ENCODE data around the gene SPAG8. TPM values are rescaled to one million over a fixed set of nuclear protein-coding genes. Genes with fewer than 3 reads are reported as not detected.
A peak's percentile ranks its signal among the peaks of the same experiment; 100 is the strongest.

SPAG8 gene
- total RNA-seq, 2 experiments from 2014 or later: 2.0 to 2.2 TPM

- Mint-ChIP-seq H3K27ac (peak overlapping the region; percentile 19), H3K9me3 (no peaks in the 10 kb centered on the region), H3K36me3 (ENCODE audit: low read depth) (no peaks in the 10 kb centered on the region), H3K27me3 (no peaks in the 10 kb centered on the region), H3K4me3 (no peak overlapping the region), H3K4me1 (peaks cover 26% of the 10 kb centered on the region)
- ChIA-PET CTCF (interaction anchor here (1.0 to 1.6 kb wide), 2 partner anchors 32 to 89 kb away, joined by 4 read pairs; no protein-coding TSS in a partner anchor), POLR2A (no interaction called here)
- no peak for DNase-seq
Measured at GRCh38 chr9:35793461-35793860, 18.6 kb downstream of the SPAG8 start.

DNA sequence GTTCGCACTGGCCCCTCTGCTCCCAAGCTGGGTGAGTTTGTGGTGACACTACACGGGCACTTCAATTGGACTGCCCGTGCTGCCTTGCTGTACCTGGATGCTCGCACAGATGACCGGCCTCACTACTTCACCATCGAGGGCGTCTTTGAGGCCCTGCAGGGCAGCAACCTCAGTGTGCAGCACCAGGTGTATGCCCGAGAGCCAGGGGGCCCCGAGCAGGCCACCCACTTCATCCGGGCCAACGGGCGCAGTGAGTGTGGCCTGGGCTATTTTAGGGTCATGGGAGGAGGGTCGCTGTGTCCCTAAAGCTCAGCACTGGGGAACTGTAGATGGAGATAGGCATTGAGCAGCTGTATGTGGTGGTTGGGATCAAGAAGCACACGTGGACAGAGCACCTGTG, 19.2 kb downstream of the SPAG8 start:
- POLR2A ChIA-PET: no interaction called here
- Mint-ChIP-seq H3K9me3 (no peaks in the 10 kb centered on the region), H3K27ac (no peak overlapping the region), H3K27me3 (no peaks in the 10 kb centered on the region), H3K36me3 (ENCODE audit: low read depth) (no peaks in the 10 kb centered on the region), H3K4me3 (no peak overlapping the region), H3K4me1 (peaks cover 23% of the 10 kb centered on the region)
- CTCF ChIA-PET: interaction anchor here (0.7 to 1.6 kb wide), 3 partner anchors 31 to 89 kb away, joined by 3 to 4 read pairs (median 4); no protein-coding TSS in a partner anchor
- DNase-seq: no peak

GRCh38 chr9:35792024-35792813, 19.8 kb downstream of the SPAG8 start:
- POLR2A ChIA-PET: no interaction called here
- Mint-ChIP-seq H3K4me1 (peaks cover 20% of the 10 kb centered on the region), H3K27ac (no peak overlapping the region), H3K36me3 (ENCODE audit: low read depth) (no peaks in the 10 kb centered on the region), H3K27me3 (no peaks in the 10 kb centered on the region), H3K4me3 (no peak overlapping the region), H3K9me3 (no peaks in the 10 kb centered on the region)
- CTCF ChIA-PET: interaction anchor here (0.7 to 1.6 kb wide), 3 partner anchors 31 to 90 kb away, joined by 3 to 4 read pairs (median 4); no protein-coding TSS in a partner anchor
- no peak for DNase-seq

DNA sequence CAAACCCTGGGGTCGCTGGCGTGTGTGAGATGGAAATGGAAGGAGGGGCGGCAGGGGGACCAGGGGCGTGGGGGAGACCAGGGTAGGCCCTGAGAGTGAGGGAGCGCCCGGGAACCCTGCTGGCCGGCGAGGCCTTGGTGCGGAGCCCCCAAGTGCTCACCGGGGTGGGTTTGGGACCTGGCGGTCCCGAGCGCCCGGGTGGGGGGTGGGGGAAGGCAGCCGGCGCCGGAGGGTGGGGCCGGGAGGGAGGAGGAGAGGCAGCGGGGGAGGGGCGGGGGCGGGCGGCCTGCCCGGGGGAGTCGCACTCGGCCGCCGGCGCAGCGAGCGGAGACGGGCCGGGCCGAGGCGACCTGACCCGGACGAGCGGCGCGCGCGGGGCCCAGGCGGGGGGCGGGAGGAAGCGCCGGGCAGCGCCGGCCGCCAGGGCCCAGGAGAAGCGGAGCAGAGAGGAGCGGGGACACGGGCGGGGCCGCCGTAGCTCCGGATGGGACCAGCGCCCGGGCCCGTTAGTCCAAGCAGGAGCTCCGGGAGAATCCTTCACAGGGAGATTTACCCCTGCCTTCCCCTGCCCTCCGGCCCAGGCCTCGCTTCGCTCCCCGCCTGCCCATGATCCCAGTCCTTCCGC, 20.7 kb downstream of the SPAG8 start, which contains the start of gene NPR2:
Gene NPR2 (plus strand): TSS at position 295 of the 625 bp plus-strand sequence. CDS start 818 bp downstream, outside the sequence.
- Mint-ChIP-seq H3K4me3 (no peak within 1 kb of the TSS), H3K36me3 (ENCODE audit: low read depth) (peaks cover 3% of the 10 kb centered on the region), H3K9me3 (no peaks in the 10 kb centered on the region), H3K27me3 (no peaks in the 10 kb centered on the region), H3K4me1 (peaks cover 16% of the 10 kb centered on the region), H3K27ac (no peak within 1 kb of the TSS)
- DNase-seq: no peak
- ChIA-PET CTCF (no interaction called here), POLR2A (no interaction called here)

DNA sequence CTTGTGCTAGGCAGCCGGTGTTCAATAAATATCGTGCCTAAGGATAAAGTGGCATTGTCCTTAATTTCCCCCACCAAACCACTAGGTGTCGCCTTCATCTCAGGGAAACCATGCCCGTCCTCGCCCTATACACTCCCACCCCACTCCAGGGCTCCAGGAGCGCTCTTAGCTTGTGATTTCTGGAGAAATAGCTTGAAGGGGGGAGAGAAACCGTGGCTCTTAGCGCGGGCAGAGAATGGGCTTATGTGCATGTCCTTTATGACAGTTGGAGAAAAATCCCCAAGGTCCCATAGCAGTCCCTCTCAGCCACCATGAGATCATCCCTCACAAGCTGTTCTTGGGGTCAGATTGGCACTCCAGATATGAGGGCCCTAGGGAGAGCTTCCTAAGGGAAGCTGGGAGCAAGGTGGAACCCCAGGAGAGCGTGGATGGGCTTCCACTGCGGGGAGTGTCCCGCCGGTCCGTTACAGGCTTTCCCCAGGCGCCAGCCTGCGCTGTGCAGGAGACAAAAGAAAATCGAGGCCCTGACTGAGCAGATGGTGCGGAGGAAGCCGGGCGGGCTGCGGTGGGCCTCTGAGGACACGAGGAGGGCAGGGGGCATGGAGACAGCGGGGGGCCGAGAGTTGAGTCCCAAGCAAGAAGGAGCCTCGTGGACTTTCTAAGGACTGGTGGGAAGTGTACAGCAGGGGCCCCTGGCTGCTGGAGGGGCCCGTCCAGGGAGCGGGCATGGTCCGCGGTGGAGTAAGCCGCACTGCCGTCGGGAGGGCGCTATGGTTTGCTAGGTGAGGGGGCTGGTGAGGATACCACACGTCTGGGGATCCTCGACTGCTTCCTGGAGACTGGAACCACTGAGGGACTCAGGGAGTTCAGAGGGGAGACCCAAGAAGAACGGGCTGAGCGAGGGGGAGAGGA, 21.4 kb downstream of the SPAG8 start:
- Mint-ChIP-seq H3K4me3 (no peak overlapping the region), H3K36me3 (ENCODE audit: low read depth) (peaks cover 9% of the 10 kb centered on the region)

GRCh38 chr9:35790025-35790384, 22.1 kb downstream of the SPAG8 start:
- no peaks in the 10 kb centered on the region for H3K9me3 Mint-ChIP-seq
- H3K27ac Mint-ChIP-seq: no peak overlapping the region
- no peak overlapping the region for H3K4me3 Mint-ChIP-seq
- peaks cover 11% of the 10 kb centered on the region for H3K36me3 Mint-ChIP-seq (ENCODE audit: low read depth)
- no peak for DNase-seq
- CTCF ChIA-PET: interaction anchor here (0.6 to 3.7 kb wide), 25 partner anchors 10 to 186 kb away, joined by 3 to 54 read pairs (median 4); partner anchors contain the start of genes ARHGEF39, CREB3, FAM221B and HINT2
- peaks cover 9% of the 10 kb centered on the region for H3K4me1 Mint-ChIP-seq
- POLR2A ChIA-PET: interaction anchor here (0.8 to 1.3 kb wide), 6 partner anchors 17 to 399 kb away, joined by 3 to 4 read pairs (median 3); no protein-coding TSS in a partner anchor
- H3K27me3 Mint-ChIP-seq: no peaks in the 10 kb centered on the region

More for the DNA sequence above, 21.4 kb downstream of the SPAG8 start:
- CTCF ChIA-PET: interaction anchor here (0.6 to 3.7 kb wide), 26 partner anchors 10 to 187 kb away, joined by 3 to 54 read pairs (median 5); partner anchors contain the start of genes ARHGEF39, CREB3, FAM221B and HINT2
- DNase-seq: peak; percentile 59
- Mint-ChIP-seq H3K9me3 (no peaks in the 10 kb centered on the region), H3K4me1 (peaks cover 14% of the 10 kb centered on the region), H3K27ac (no peak overlapping the region), H3K27me3 (no peaks in the 10 kb centered on the region)
- POLR2A ChIA-PET: interaction anchor here (0.8 to 1.3 kb wide), 6 partner anchors 16 to 399 kb away, joined by 3 to 4 read pairs (median 3); no protein-coding TSS in a partner anchor

GRCh38 chr9:35789541-35789940, 22.5 kb downstream of the SPAG8 start:
- H3K36me3 Mint-ChIP-seq (ENCODE audit: low read depth): peaks cover 11% of the 10 kb centered on the region
- DNase-seq: no peak
- H3K27me3 Mint-ChIP-seq: no peaks in the 10 kb centered on the region
- no peak overlapping the region for H3K27ac Mint-ChIP-seq
- H3K4me3 Mint-ChIP-seq: no peak overlapping the region
- no peaks in the 10 kb centered on the region for H3K9me3 Mint-ChIP-seq
- POLR2A ChIA-PET: interaction anchor here (0.7 to 1.3 kb wide), 5 partner anchors 17 to 400 kb away, joined by 3 to 4 read pairs (median 3); partner anchors contain the start of gene HINT2
- H3K4me1 Mint-ChIP-seq: peaks cover 6% of the 10 kb centered on the region
- CTCF ChIA-PET: interaction anchor here (0.6 to 3.7 kb wide), 22 partner anchors 9 to 186 kb away, joined by 3 to 54 read pairs (median 6); partner anchors contain the start of genes CREB3, FAM221B, HINT2 and SPAG8

GRCh38 chr9:35783418-35783817, 28.6 kb downstream of the SPAG8 start:
- Mint-ChIP-seq H3K4me3 (no peak overlapping the region), H3K9me3 (no peaks in the 10 kb centered on the region), H3K36me3 (ENCODE audit: low read depth) (peaks cover 27% of the 10 kb centered on the region), H3K27me3 (no peaks in the 10 kb centered on the region), H3K4me1 (no peaks in the 10 kb centered on the region), H3K27ac (no peak overlapping the region)
- no peak for DNase-seq
- POLR2A ChIA-PET: no interaction called here
- CTCF ChIA-PET: interaction anchor here (1.9 kb wide), 1 partner anchor 48 kb away, joined by 5 read pairs; no protein-coding TSS in a partner anchor

- ChIA-PET CTCF (interaction anchor here (1.5 to 1.6 kb wide), 2 partner anchors 9 to 121 kb away, joined by 4 to 5 read pairs; no protein-coding TSS in a partner anchor), POLR2A (interaction anchor here (1.1 kb wide), 1 partner anchor 25 kb away, joined by 3 read pairs; no protein-coding TSS in a partner anchor)
- DNase-seq: no peak
- Mint-ChIP-seq H3K4me1 (no peaks in the 10 kb centered on the region), H3K27ac (no peak overlapping the region), H3K9me3 (no peaks in the 10 kb centered on the region), H3K4me3 (no peak overlapping the region), H3K36me3 (ENCODE audit: low read depth) (peaks cover 21% of the 10 kb centered on the region), H3K27me3 (no peaks in the 10 kb centered on the region)
Measured at GRCh38 chr9:35781066-35781465, 31.0 kb downstream of the SPAG8 start.

DNA sequence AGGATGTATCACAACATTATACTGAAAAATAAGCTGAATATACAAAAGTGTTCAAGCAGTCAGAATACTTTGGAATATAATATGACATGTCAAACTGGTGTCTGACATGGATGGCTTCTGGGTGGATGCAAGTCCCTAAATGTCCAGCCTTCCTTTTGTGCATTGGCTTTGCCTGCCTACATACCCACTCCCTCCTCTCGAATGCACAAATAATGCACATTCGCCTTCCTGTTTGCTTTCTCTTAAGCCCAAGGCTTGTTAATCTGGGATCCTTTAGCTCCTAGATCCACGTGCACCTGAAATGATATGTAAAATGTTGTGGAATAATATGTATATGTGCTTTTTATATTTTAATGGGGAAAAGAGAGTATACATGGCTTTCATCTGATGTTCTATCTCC, 33.6 kb downstream of the SPAG8 start:
- POLR2A ChIA-PET: no interaction called here

GRCh38 chr9:35776018-35776417, 36.0 kb downstream of the SPAG8 start:
- CTCF ChIA-PET: interaction anchor here (1.1 to 1.3 kb wide), 3 partner anchors 14 to 27 kb away, joined by 3 to 6 read pairs (median 4); partner anchors contain the start of genes GBA2 and RGP1
- POLR2A ChIA-PET: no interaction called here
- H3K36me3 Mint-ChIP-seq (ENCODE audit: low read depth): peaks cover 5% of the 10 kb centered on the region
- no peak for DNase-seq
- no peaks in the 10 kb centered on the region for H3K4me1 Mint-ChIP-seq
- H3K9me3 Mint-ChIP-seq: no peaks in the 10 kb centered on the region
- H3K27ac Mint-ChIP-seq: no peak overlapping the region
- no peaks in the 10 kb centered on the region for H3K27me3 Mint-ChIP-seq
- no peak overlapping the region for H3K4me3 Mint-ChIP-seq

More for the DNA sequence above, 33.6 kb downstream of the SPAG8 start:
- Mint-ChIP-seq H3K36me3 (ENCODE audit: low read depth) (peaks cover 9% of the 10 kb centered on the region), H3K9me3 (no peaks in the 10 kb centered on the region), H3K27ac (no peak overlapping the region), H3K4me3 (no peak overlapping the region), H3K27me3 (no peaks in the 10 kb centered on the region), H3K4me1 (no peaks in the 10 kb centered on the region)
- CTCF ChIA-PET: interaction anchor here (0.8 to 2.2 kb wide), 7 partner anchors 12 to 176 kb away, joined by 3 to 8 read pairs (median 4); no protein-coding TSS in a partner anchor
- no peak for DNase-seq

Data from activated CD4-positive, alpha-beta memory T cell treated with anti-CD3 and anti-CD28 coated beads, Interleukin-2, amount 10 ng/mL, durations not matched to agents 7 days and 5 days (primary cell).